Measurements from ENCODE around the gene TTLL11.

TTLL11 gene

DNA sequence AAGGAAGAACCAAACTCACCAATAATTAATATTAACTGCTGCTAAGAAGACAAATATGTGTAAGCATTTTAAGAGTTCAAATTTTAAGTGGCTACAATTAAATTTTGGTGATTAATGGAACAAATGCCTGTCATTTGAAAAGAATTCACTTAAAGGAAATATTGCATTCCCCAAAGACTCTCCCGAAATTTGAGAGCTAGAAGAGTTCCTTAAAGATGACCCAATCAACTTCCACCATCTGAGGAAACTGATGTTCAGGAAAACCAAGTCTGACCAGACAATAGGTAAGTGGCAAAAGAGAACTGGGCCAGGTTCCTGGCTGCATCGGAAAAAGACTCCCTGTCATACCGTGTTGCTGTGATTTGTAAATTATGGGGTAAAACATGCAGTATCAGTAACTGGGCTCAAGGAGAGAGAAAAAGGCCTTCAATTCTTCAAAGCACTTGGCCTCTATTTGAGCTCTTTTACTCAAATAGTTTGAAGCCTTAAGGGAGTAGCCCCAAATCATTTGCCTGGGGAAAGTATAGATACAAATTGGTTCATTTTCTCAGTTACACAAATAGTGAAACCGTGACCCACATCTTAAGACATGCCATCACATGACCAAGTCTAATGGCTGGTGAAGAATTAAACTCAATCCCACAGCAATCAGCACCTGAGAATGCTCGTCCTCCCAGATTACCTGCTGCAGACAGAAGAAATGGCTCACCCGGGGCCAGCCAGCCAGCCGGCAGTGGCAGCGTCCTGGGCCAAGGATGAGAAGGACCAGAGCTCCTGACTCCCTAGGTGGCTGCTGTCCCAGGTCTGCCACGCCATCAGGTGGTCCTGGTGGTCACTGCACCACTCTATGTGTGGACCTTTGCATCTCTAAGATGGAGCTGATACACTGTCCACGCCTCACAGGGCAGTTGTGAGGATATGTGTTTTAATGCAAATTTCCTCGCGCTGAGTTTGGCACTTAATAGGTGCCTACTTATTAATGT, 162.9 kb downstream of the TTLL11 start:
- TF ChIP-seq RAD21 (IDR thresholded peaks at IDR 0.05; ENCODE audit: low read depth) (peak; percentile 36; the same call in 1 of the 2 replicates), EP300 (IDR thresholded peaks at IDR 0.05; ENCODE audit: borderline replicate concordance) (no peak)

DNA sequence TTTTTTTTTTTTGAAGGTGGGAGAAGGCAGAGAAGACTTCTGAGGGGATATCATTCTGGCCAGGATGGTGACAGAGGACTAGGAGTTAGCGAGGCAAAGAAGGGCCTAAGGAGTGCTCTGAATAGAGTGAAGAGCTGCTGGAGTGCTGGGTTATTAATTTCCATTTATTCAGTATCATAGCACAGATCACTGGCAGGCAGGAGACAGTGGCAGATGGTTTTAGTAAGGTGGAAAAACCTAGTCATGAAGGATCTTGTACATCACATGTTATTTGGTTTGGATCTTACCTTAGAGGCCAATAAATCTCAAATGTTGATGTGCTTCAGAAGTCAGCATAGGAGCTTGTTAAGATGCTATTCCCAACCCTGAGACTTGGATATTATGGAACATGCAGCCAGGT, 165.5 kb downstream of the TTLL11 start:
- TF ChIP-seq, protein P1, sequence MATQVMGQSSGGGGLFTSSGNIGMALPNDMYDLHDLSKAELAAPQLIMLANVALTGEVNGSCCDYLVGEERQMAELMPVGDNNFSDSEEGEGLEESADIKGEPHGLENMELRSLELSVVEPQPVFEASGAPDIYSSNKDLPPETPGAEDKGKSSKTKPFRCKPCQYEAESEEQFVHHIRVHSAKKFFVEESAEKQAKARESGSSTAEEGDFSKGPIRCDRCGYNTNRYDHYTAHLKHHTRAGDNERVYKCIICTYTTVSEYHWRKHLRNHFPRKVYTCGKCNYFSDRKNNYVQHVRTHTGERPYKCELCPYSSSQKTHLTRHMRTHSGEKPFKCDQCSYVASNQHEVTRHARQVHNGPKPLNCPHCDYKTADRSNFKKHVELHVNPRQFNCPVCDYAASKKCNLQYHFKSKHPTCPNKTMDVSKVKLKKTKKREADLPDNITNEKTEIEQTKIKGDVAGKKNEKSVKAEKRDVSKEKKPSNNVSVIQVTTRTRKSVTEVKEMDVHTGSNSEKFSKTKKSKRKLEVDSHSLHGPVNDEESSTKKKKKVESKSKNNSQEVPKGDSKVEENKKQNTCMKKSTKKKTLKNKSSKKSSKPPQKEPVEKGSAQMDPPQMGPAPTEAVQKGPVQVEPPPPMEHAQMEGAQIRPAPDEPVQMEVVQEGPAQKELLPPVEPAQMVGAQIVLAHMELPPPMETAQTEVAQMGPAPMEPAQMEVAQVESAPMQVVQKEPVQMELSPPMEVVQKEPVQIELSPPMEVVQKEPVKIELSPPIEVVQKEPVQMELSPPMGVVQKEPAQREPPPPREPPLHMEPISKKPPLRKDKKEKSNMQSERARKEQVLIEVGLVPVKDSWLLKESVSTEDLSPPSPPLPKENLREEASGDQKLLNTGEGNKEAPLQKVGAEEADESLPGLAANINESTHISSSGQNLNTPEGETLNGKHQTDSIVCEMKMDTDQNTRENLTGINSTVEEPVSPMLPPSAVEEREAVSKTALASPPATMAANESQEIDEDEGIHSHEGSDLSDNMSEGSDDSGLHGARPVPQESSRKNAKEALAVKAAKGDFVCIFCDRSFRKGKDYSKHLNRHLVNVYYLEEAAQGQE (IDR thresholded peaks at IDR 0.05; ENCODE audit: low read depth), result no peak
- TF ChIP-seq RAD21 (IDR thresholded peaks at IDR 0.05; ENCODE audit: low read depth) (no peak), CREB1 (IDR thresholded peaks at IDR 0.05; ENCODE audit: low read depth) (no peak), TEAD4 (IDR thresholded peaks at IDR 0.05) (no peak), TCF12 (IDR thresholded peaks at IDR 0.05; ENCODE audit: low read depth) (no peak), CEBPB (IDR thresholded peaks at IDR 0.05) (no peak), TAF1 (IDR thresholded peaks at IDR 0.05; ENCODE audit: low read depth) (no peak), YY1 (IDR thresholded peaks at IDR 0.05; ENCODE audit: low read depth) (no peak), ZBTB7A (IDR thresholded peaks at IDR 0.05; ENCODE audit: low read depth) (no peak)
- TF ChIP-seq, protein P2, sequence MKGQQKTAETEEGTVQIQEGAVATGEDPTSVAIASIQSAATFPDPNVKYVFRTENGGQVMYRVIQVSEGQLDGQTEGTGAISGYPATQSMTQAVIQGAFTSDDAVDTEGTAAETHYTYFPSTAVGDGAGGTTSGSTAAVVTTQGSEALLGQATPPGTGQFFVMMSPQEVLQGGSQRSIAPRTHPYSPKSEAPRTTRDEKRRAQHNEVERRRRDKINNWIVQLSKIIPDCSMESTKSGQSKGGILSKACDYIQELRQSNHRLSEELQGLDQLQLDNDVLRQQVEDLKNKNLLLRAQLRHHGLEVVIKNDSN (IDR thresholded peaks at IDR 0.05), result no peak

DNA sequence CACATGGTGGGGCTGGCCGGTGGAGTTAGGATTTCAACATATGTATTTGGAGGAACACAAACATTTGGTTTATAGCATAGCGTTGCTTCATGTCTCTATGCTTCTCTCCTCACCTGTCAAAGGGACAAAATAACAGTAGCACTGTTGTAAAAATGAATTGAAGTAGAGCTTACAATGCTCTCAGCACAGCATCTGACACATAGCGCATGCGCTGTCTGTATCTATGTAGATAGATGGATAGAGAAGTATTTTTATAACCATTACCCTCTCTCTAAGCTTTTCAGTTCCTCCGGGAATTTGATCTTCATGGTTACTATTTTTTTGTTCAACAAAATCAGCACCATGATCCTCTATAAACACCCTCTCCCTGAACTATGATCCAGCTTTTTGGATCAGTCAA, 166.0 kb downstream of the TTLL11 start:
- TF ChIP-seq, protein P3, sequence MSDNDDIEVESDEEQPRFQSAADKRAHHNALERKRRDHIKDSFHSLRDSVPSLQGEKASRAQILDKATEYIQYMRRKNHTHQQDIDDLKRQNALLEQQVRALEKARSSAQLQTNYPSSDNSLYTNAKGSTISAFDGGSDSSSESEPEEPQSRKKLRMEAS (IDR thresholded peaks at IDR 0.05), result no peak
- TF ChIP-seq RAD21 (IDR thresholded peaks at IDR 0.05; ENCODE audit: low read depth), result no peak
- TF ChIP-seq FOXM1 (IDR thresholded peaks at IDR 0.05; ENCODE audit: borderline replicate concordance, low read depth), result no peak
- no peak for TF ChIP-seq TCF12 (IDR thresholded peaks at IDR 0.05; ENCODE audit: low read depth)
- TF ChIP-seq, protein P2 (IDR thresholded peaks at IDR 0.05), result no peak
- no peak for TF ChIP-seq TAF1 (IDR thresholded peaks at IDR 0.05; ENCODE audit: low read depth)
- TF ChIP-seq EP300 (IDR thresholded peaks at IDR 0.05; ENCODE audit: borderline replicate concordance), result no peak
- no peak for TF ChIP-seq ZBTB7A (IDR thresholded peaks at IDR 0.05; ENCODE audit: low read depth)
- no peak for TF ChIP-seq EGR1 (IDR thresholded peaks at IDR 0.05)
- TF ChIP-seq CEBPB (IDR thresholded peaks at IDR 0.05), result no peak
- TF ChIP-seq TEAD4 (IDR thresholded peaks at IDR 0.05), result no peak
- no peak for TF ChIP-seq NFIC (IDR thresholded peaks at IDR 0.05)

DNA sequence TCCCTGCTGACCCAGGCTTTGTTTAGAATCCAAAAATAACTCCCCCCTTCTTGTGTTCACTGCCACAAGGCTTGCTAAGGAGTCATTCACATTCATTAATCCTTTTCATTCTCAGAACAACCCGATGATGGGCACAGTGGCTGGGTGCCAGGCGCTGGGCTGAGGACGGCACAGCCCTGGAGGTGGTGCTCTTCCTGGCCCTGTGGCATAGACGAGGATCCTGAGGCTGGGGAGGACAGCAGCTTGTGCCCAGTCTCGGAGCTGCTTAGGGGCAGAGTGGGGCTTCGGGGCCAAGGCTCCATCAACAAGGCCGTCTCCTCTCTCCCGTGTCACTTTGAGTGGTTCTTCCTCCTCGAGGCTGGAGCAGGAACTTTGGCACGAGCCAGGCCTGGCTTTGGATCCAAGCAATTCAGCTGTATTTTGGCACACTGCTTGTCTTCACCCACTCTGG, 166.7 kb downstream of the TTLL11 start:
- TF ChIP-seq EP300 (IDR thresholded peaks at IDR 0.05; ENCODE audit: borderline replicate concordance) (no peak), YY1 (IDR thresholded peaks at IDR 0.05; ENCODE audit: low read depth) (no peak), TEAD4 (IDR thresholded peaks at IDR 0.05) (no peak), CREB1 (IDR thresholded peaks at IDR 0.05; ENCODE audit: low read depth) (no peak), ZBTB7A (IDR thresholded peaks at IDR 0.05; ENCODE audit: low read depth) (no peak), CEBPB (IDR thresholded peaks at IDR 0.05) (no peak), FOXM1 (IDR thresholded peaks at IDR 0.05; ENCODE audit: borderline replicate concordance, low read depth) (no peak), EGR1 (IDR thresholded peaks at IDR 0.05) (no peak), TCF12 (IDR thresholded peaks at IDR 0.05; ENCODE audit: low read depth) (no peak), NFIC (IDR thresholded peaks at IDR 0.05) (no peak), RAD21 (IDR thresholded peaks at IDR 0.05; ENCODE audit: low read depth) (no peak), TAF1 (IDR thresholded peaks at IDR 0.05; ENCODE audit: low read depth) (no peak)
- TF ChIP-seq, protein P3 (IDR thresholded peaks at IDR 0.05), result no peak
- TF ChIP-seq, protein P2 (IDR thresholded peaks at IDR 0.05), result no peak
- TF ChIP-seq, protein P1 (IDR thresholded peaks at IDR 0.05; ENCODE audit: low read depth), result no peak

DNA sequence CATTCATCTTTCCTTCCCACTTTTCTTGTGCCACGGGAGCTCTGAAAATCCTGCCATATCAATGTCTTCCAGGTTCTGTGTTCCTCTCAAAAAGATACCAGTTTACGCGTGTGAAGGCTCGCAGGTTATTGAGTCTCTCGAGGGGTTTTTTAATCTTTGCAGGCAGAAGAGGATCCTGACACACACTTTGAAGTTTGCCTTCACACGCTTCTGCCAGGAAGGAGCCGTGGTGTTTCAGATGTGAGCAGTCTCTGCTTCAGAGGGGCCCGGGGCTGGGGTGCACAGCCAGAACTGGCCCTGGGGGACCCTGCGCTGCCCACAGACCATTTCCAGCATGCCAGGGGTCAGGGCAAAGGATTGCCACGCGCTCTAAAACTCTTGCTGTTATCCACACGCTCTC, 167.2 kb downstream of the TTLL11 start:
- TF ChIP-seq CREB1 (IDR thresholded peaks at IDR 0.05; ENCODE audit: low read depth) (no peak), EGR1 (IDR thresholded peaks at IDR 0.05) (no peak), TEAD4 (IDR thresholded peaks at IDR 0.05) (no peak), CEBPB (IDR thresholded peaks at IDR 0.05) (no peak), RAD21 (IDR thresholded peaks at IDR 0.05; ENCODE audit: low read depth) (no peak)

Measured in Ishikawa (cell line).